Retinal pigment epithelial cell (primary cell): ENCODE measurements around the gene ZMYND12.

Experiments used
- DNase-seq: peaks from one replicate; pipeline ENCODE4 v3.0.0-alpha.2; 2010; ENCODE audit warnings: low read depth
- H3K4me3 ChIP-seq: 2 replicates; pipeline ENCODE4 v1.5.1; 2011; ENCODE audit warnings: mild to moderate bottlenecking, low read length, control low read depth, moderate library complexity
- TF ChIP-seq, protein P1 (sequence below): conservative IDR thresholded peaks from 2 replicates; pipeline ENCODE4 v1.5.1; 2011; ENCODE audit warnings: low read depth, low read length, control low read depth, inconsistent platforms

The ZMYND12 gene

GRCh38 chr1:42392967-42393848 lies 62.6 kb downstream of the ZMYND12 start:
- no peak for DNase-seq
- H3K4me3 ChIP-seq = no peak overlapping the region
- TF ChIP-seq, protein P1, sequence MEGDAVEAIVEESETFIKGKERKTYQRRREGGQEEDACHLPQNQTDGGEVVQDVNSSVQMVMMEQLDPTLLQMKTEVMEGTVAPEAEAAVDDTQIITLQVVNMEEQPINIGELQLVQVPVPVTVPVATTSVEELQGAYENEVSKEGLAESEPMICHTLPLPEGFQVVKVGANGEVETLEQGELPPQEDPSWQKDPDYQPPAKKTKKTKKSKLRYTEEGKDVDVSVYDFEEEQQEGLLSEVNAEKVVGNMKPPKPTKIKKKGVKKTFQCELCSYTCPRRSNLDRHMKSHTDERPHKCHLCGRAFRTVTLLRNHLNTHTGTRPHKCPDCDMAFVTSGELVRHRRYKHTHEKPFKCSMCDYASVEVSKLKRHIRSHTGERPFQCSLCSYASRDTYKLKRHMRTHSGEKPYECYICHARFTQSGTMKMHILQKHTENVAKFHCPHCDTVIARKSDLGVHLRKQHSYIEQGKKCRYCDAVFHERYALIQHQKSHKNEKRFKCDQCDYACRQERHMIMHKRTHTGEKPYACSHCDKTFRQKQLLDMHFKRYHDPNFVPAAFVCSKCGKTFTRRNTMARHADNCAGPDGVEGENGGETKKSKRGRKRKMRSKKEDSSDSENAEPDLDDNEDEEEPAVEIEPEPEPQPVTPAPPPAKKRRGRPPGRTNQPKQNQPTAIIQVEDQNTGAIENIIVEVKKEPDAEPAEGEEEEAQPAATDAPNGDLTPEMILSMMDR = no peak

DNA sequence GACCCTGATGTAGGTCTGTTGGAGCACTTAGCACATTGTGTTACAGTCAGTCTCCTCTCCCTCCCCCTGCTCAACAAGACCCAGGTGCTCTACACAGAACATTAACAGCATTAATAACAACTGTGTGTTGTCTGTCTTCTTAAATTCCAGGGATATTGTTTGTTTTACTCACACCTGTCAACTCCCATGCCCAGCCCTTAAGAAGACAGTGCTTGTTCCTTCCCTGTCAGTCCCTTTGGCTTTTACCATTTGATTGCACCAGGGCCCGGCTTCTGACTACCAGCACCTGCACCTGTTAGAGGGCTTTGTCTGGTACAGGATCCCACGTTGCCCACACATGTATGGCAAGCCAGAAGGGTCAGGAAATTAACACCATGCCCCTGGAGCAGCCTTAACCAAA lies 63.6 kb downstream of the ZMYND12 start:
- DNase-seq = no peak
- no peak overlapping the region for H3K4me3 ChIP-seq
- TF ChIP-seq, protein P1 = no peak

- no peak for DNase-seq
- no peak overlapping the region for H3K4me3 ChIP-seq
- TF ChIP-seq, protein P1 = no peak
These were observed 69.8 kb downstream of the ZMYND12 start for GRCh38 chr1:42386051-42386450.

GRCh38 chr1:42385283-42385682 lies 70.5 kb downstream of the ZMYND12 start:
- DNase-seq = no peak
- no peak overlapping the region for H3K4me3 ChIP-seq
- TF ChIP-seq, protein P1 = no peak

- H3K4me3 ChIP-seq = peak overlapping the region; percentile 45
- no peak for DNase-seq
- TF ChIP-seq, protein P1 = no peak
These were observed 74.5 kb downstream of the ZMYND12 start for GRCh38 chr1:42381280-42381673.

- no peak for DNase-seq
- TF ChIP-seq, protein P1 = no peak
- peak within 1 kb of the TSS; percentile 45 for H3K4me3 ChIP-seq
These were observed 75.1 kb downstream of the ZMYND12 start, which contains the start of gene RIMKLA for GRCh38 chr1:42380586-42381279. Gene RIMKLA, plus strand, starts transcription at chr1:42380792. Its CDS starts 143 bp downstream, at chr1:42380935.
